Activated CD4-positive, alpha-beta memory T cell treated with anti-CD3 and anti-CD28 coated beads for 36 hours (primary cell): ENCODE measurements around the gene DNAJC10. TPM values are rescaled to one million over a fixed set of nuclear protein-coding genes. Genes with fewer than 3 reads are reported as not detected.
"Not testable (repeated sequence)": the region's sequence is repeated elsewhere in the genome, so short reads cannot be mapped to it uniquely, and the experiment has no call there.

Experiments
- CTCF ChIA-PET: fragments of 350-600 bp; sonication (Branson Sonifier 250); formaldehyde crosslinking; loops from one replicate; lab custom pipeline; 2021; ENCODE audit warnings: antibody characterized with exemption, inconsistent platforms; lab: Charles Lee
- POLR2A ChIA-PET: fragments of 350-600 bp; sonication (Branson Sonifier 250); formaldehyde crosslinking; loops from one replicate; lab custom pipeline; 2021; ENCODE audit warnings: antibody characterized with exemption; lab: Charles Lee
- DNase-seq: peaks from one replicate; pipeline ENCODE4 v3.0.0-alpha.2; 2020
- H3K27ac Mint-ChIP-seq: one replicate; pipeline ENCODE4 v1.8.0; 2021; ENCODE audit warnings: mixed read lengths
- H3K27me3 Mint-ChIP-seq: one replicate; pipeline ENCODE4 v1.8.0; 2021; ENCODE audit warnings: mixed read lengths
- H3K36me3 Mint-ChIP-seq: one replicate; pipeline ENCODE4 v1.8.0; 2021; ENCODE audit warnings: mixed read lengths
- H3K4me1 Mint-ChIP-seq: one replicate; pipeline ENCODE4 v1.8.0; 2021; ENCODE audit warnings: low read depth, mixed read lengths
- H3K4me3 Mint-ChIP-seq: one replicate; pipeline ENCODE4 v1.8.0; 2021; ENCODE audit warnings: mild to moderate bottlenecking, mixed read lengths
- H3K9me3 Mint-ChIP-seq: one replicate; pipeline ENCODE4 v1.8.0; 2021; ENCODE audit warnings: mixed read lengths
- intact Hi-C: fragments of 100-400 bp; cut with micrococcal nuclease; formaldehyde crosslinking; loops from one replicate; pipeline ENCODE4 v1.15.1; 2023
- total RNA-seq, 2 experiments: library from RNA; stranded (reverse); gene quantifications; one replicate each; pipeline ENCODE4 v1.2.3, GENCODE V29; 2021

Gene DNAJC10
- total RNA-seq, 2 experiments from 2014 or later: 59.0 to 63.6 TPM

DNA sequence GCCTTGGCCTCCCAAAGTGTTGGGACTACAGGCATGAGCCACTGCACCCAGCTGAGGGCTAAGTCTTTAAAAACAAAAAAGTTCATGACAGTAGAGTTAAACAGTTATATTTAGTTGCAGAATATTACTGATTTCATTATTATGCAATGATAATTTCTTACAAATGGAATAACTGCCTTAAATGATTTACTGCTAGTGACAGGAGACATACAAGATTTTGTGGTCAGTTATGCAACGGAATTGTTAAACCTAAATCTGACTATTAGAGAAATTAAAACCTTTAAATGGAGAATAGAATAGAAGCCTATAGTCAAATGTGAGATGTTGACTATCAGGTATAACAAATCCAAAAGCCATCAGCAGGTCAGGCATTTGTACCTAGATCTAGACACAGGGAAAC lies 10.3 kb upstream of the DNAJC10 start:
- ChIA-PET CTCF (no interaction called here), POLR2A (no interaction called here)
- H3K27ac Mint-ChIP-seq: no peak overlapping the region
- no peaks in the 10 kb centered on the region for H3K4me1 Mint-ChIP-seq
- DNase-seq: no peak
- no peaks in the 10 kb centered on the region for H3K9me3 Mint-ChIP-seq
- intact Hi-C loops: no loop called here
- H3K4me3 Mint-ChIP-seq: no peak overlapping the region
- no peaks in the 10 kb centered on the region for H3K36me3 Mint-ChIP-seq
- H3K27me3 Mint-ChIP-seq: peaks cover 18% of the 10 kb centered on the region

DNA sequence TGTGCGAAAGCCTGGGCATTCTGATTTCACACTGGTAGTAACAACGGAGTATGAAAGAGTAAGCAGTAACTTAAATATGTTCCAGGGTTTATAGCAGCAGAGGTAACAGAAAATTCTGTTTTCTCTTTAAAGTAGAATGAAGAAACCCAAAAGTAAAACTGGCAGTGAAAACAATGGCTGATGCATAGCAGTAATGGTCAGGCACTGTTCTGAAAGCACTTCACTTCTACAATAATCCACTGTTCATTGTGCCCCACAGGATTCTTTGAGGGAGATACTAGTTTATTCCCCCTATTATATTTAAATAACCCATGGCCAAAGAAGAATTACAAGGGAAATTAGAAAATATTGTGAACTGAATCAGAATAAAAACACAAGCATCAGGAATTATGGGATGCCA lies 9.3 kb upstream of the DNAJC10 start:
- ChIA-PET CTCF (no interaction called here), POLR2A (no interaction called here)
- H3K4me3 Mint-ChIP-seq: no peak overlapping the region
- H3K36me3 Mint-ChIP-seq: no peaks in the 10 kb centered on the region
- no peak overlapping the region for H3K27ac Mint-ChIP-seq
- H3K9me3 Mint-ChIP-seq: no peaks in the 10 kb centered on the region
- no peak for DNase-seq
- H3K27me3 Mint-ChIP-seq: peaks cover 21% of the 10 kb centered on the region
- intact Hi-C loops: no loop called here
- H3K4me1 Mint-ChIP-seq: no peaks in the 10 kb centered on the region

DNA sequence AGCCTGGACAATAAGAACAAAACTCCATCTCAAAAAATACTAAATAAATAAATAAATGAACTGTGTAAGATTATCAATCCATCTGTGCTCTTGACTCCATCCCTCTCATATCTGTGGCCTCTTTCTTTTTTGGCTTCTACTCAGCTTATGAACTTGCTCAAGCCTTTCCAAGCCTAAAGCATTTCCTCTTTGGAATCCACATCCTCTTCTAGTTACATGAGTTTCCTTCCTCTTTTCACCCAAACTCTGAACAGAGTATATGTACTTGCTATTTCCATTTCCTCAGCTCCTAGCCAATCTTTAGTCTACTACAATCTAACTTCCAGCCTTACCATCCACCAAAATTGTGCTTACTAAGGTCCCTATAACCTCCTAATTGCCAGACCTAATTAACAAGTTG lies 2.5 kb upstream of the DNAJC10 start:
- no peak for DNase-seq
- Mint-ChIP-seq H3K4me1 (no peaks in the 10 kb centered on the region), H3K9me3 (no peaks in the 10 kb centered on the region), H3K4me3 (no peak overlapping the region), H3K27me3 (peaks cover 5% of the 10 kb centered on the region), H3K27ac (no peak overlapping the region), H3K36me3 (peaks cover 2% of the 10 kb centered on the region)
- ChIA-PET CTCF (no interaction called here), POLR2A (no interaction called here)
- intact Hi-C loops: no loop called here

DNA sequence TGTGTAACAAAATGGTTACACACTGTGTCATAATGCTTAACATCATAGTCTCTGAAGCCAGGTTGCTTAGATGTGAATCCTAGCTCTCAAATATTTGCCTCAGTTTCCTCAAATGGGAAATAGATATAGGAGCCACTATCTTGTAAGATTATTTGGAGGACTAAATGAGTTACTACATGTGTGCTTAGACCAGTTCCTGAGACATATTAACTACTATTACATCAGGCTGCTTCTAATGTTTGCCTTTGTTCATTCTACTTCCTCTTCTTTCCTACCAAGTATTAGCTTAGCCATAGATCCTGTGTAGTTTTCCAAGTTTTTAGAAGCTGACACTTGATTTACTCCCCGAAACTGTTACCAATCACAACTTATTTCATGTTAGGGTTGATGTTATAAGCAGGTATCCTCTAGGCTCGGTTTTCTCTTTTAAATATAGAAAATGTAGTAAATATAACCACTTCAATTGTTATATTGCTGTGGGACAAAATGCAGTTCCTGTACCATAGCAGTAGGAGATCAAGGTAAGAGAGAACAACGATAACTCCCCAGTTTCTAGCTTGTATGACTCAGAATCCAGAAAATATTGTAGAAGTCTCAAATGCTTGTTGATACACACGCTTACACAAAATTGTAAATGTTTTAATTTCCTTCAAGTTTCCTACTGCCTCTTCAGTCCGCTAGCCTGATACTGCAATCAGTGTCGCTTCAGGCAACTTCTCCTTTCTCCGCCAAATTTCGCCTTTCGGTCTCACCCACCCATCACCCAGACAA lies 751 bp upstream of the DNAJC10 start:
- peaks cover 5% of the 10 kb centered on the region for H3K27me3 Mint-ChIP-seq
- intact Hi-C loops: loop anchor here (1.0 to 5.0 kb wide), 5 partner anchors 48 to 1733 kb away; partner anchors contain the start of genes ITPRID2, NUP35 and UBE2E3
- no peaks in the 10 kb centered on the region for H3K9me3 Mint-ChIP-seq
- POLR2A ChIA-PET: no interaction called here
- H3K4me1 Mint-ChIP-seq: no peaks in the 10 kb centered on the region
- H3K36me3 Mint-ChIP-seq: peaks cover 4% of the 10 kb centered on the region
- DNase-seq: no peak
- H3K27ac Mint-ChIP-seq: no peak overlapping the region
- CTCF ChIA-PET: interaction anchor here (1.3 to 2.0 kb wide), 2 partner anchors 49 to 52 kb away, joined by 3 to 11 read pairs; no protein-coding TSS in a partner anchor
- H3K4me3 Mint-ChIP-seq: no peak overlapping the region

DNA sequence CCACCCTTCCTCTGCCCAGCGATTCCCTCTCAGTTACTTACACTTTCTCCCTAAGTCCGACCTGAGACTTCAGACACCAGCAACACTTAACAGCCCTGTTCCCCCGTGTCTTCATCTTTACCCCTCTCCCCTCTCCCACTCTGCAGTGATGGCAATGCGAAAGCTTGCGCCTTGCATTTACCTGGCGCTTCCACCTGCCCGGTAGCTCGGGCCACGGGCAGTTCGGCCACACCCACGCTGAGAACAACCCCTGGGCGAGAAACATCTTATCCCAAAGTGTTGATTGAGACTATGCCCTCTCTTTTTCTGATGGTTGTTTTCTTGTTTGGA lies 558 bp downstream of the DNAJC10 start:
- H3K27ac Mint-ChIP-seq: no peak overlapping the region
- H3K27me3 Mint-ChIP-seq: no peaks in the 10 kb centered on the region
- H3K4me1 Mint-ChIP-seq: no peaks in the 10 kb centered on the region
- intact Hi-C loops: loop anchor here (2.0 to 5.0 kb wide), 5 partner anchors 64 to 1734 kb away; partner anchors contain the start of genes ITPRID2, NCKAP1 and UBE2E3
- ChIA-PET POLR2A (interaction anchor here (1.1 kb wide), 1 partner anchor 32 kb away, joined by 3 read pairs; no protein-coding TSS in a partner anchor), CTCF (interaction anchor here (1.2 to 2.0 kb wide), 3 partner anchors 50 to 263 kb away, joined by 3 to 11 read pairs (median 3); no protein-coding TSS in a partner anchor)
- H3K36me3 Mint-ChIP-seq: peaks cover 8% of the 10 kb centered on the region
- H3K4me3 Mint-ChIP-seq: no peak overlapping the region
- no peak for DNase-seq
- no peaks in the 10 kb centered on the region for H3K9me3 Mint-ChIP-seq

DNA sequence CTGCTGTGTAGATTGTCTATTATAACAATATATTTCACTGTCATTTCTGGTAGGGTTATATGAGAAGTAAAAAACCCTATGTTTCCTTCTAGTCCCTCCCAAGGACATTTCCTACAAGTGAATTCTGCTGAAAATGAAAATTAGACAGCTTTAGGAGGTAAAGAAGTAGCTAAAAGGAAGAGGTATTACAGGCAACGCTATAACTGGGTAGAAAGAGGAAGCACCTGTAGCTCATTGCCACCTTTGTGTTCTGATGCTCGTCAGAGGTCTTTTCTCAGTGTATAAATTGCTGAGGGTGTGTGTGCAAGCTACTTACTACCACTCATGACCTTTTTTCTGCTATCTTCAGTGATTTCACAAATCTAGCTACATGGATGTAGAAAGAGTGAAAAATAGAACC lies 1.4 kb downstream of the DNAJC10 start:
- CTCF ChIA-PET: interaction anchor here (1.2 to 1.7 kb wide), 2 partner anchors 51 to 263 kb away, joined by 3 to 4 read pairs; no protein-coding TSS in a partner anchor
- no peaks in the 10 kb centered on the region for H3K4me1 Mint-ChIP-seq
- no peaks in the 10 kb centered on the region for H3K9me3 Mint-ChIP-seq
- H3K27me3 Mint-ChIP-seq: no peaks in the 10 kb centered on the region
- no peak overlapping the region for H3K27ac Mint-ChIP-seq
- POLR2A ChIA-PET: no interaction called here
- DNase-seq: no peak
- H3K36me3 Mint-ChIP-seq: peaks cover 8% of the 10 kb centered on the region
- intact Hi-C loops: loop anchor here (2.0 to 5.0 kb wide), 5 partner anchors 65 to 1735 kb away; partner anchors contain the start of genes ITPRID2, NCKAP1 and UBE2E3
- H3K4me3 Mint-ChIP-seq: no peak overlapping the region

DNA sequence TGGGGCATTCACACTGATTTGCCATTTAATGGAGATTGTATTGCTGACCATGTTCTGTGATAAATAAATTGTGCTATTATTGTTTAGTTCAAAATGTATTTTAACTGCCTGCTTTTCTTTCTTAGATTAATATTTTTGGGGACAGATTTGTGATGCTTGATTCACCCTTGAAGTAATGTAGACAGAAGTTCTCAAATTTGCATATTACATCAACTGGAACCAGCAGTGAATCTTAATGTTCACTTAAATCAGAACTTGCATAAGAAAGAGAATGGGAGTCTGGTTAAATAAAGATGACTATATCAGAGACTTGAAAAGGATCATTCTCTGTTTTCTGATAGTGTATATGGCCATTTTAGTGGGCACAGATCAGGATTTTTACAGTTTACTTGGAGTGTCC lies 1.8 kb downstream of the DNAJC10 start:
- H3K9me3 Mint-ChIP-seq: no peaks in the 10 kb centered on the region
- H3K4me1 Mint-ChIP-seq: no peaks in the 10 kb centered on the region
- CTCF ChIA-PET: interaction anchor here (1.7 kb wide), 1 partner anchor 51 kb away, joined by 4 read pairs; no protein-coding TSS in a partner anchor
- H3K36me3 Mint-ChIP-seq: peaks cover 8% of the 10 kb centered on the region
- no peak overlapping the region for H3K4me3 Mint-ChIP-seq
- no peaks in the 10 kb centered on the region for H3K27me3 Mint-ChIP-seq
- H3K27ac Mint-ChIP-seq: no peak overlapping the region
- DNase-seq: no peak
- POLR2A ChIA-PET: no interaction called here
- intact Hi-C loops: loop anchor here (2.0 to 5.0 kb wide), 5 partner anchors 65 to 1736 kb away; partner anchors contain the start of genes ITPRID2, NCKAP1 and UBE2E3

DNA sequence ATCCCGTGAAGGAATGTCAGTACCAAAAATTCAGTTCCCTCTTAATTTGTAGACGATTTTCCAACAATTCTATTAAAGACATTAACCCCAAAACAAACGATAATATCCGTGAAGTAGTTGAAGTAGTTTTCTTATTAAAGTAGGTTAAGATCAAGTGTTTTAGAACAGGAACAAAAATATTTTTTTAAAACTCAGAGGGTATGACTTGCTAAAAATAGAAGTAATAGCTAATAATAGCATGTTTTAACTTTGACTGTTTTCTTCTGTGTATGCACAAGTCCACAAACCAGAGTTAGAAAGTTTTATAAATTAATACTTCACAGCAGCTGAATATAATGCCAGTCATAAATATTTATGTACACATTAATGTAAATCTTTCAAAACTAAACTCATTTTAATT lies 2.4 kb downstream of the DNAJC10 start:
- Mint-ChIP-seq H3K4me3 (no peak overlapping the region), H3K27me3 (no peaks in the 10 kb centered on the region), H3K9me3 (no peaks in the 10 kb centered on the region), H3K4me1 (no peaks in the 10 kb centered on the region), H3K36me3 (peaks cover 12% of the 10 kb centered on the region), H3K27ac (no peak overlapping the region)
- POLR2A ChIA-PET: no interaction called here
- CTCF ChIA-PET: interaction anchor here (1.7 kb wide), 1 partner anchor 52 kb away, joined by 4 read pairs; no protein-coding TSS in a partner anchor
- no peak for DNase-seq
- intact Hi-C loops: loop anchor here (5.0 kb wide), 3 partner anchors 531 to 1736 kb away; partner anchors contain the start of genes ITPRID2 and UBE2E3

DNA sequence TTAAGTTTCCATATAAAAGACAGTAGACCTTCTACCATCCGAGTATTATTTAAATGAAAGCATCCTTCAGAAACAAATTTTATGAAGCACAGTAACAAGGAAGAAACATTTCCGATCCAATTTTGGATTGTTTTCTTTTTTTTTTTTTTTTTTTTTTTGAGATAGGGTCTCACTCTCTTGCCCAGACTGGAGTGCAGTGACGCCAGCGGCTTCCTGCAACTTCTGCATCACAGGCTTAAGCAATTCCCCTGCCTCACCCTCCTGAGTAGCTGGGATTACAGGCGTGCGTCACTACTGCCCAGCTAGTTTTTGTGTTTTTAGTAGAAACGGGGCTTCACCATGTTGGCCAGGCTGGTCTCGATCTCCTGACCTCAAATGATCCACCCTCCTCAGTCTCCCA lies 3.1 kb downstream of the DNAJC10 start:
- not testable (repeated sequence) for H3K27me3 Mint-ChIP-seq

DNA sequence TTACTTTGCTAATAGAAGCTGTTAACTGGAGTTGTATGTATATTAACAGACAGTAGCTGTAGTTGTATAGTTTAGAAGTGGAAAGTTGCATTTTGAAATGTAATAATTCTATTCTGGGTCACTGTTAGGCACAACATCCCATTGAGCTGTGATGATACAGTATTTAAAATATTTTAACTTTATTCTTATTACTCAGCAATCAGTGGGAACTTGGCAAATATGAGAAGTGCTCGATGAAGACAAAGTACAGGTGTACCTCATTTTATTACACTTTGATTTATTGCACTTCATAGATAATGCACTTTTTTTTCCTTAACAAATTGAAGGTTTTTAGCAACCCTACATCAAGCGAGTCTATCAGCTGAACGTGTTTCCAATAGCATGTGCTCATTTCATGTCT lies 8.6 kb downstream of the DNAJC10 start:
- peaks cover 3% of the 10 kb centered on the region for H3K4me1 Mint-ChIP-seq
- no peaks in the 10 kb centered on the region for H3K27me3 Mint-ChIP-seq
- no peak for DNase-seq
- intact Hi-C loops: no loop called here
- no peak overlapping the region for H3K4me3 Mint-ChIP-seq
- peaks cover 29% of the 10 kb centered on the region for H3K36me3 Mint-ChIP-seq
- CTCF ChIA-PET: no interaction called here
- POLR2A ChIA-PET: no interaction called here
- H3K27ac Mint-ChIP-seq: no peak overlapping the region
- H3K9me3 Mint-ChIP-seq: no peaks in the 10 kb centered on the region

More for the DNA sequence above, 3.1 kb downstream of the DNAJC10 start:
- H3K4me3 Mint-ChIP-seq, H3K27ac Mint-ChIP-seq, H3K9me3 Mint-ChIP-seq, H3K4me1 Mint-ChIP-seq, DNase-seq, POLR2A ChIA-PET, CTCF ChIA-PET: not testable (repeated sequence)
- H3K36me3 Mint-ChIP-seq: peaks cover 14% of the 10 kb centered on the region
- intact Hi-C loops: loop anchor here (5.0 kb wide), 3 partner anchors 532 to 1737 kb away; partner anchors contain the start of genes ITPRID2 and UBE2E3

DNA sequence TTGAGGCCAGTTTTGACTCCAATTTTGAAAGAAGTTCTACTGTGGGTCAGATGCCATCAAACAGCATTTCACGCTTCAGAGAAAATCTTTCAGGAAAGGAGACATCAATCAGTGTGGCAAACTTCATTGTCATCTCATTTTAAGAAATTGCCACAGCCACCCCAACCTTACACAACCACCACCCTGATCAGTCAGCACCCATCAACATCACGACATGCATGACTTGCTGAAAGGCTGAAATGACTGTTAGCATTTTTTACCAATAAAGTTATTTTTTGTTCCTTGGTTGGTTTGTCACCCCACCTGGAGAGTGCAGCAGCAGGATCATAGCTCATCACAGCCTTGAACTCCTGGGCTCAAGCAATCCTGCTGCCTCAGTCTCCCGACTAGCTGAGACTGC lies 10.4 kb downstream of the DNAJC10 start:
- H3K9me3 Mint-ChIP-seq: no peaks in the 10 kb centered on the region
- DNase-seq: no peak
- ChIA-PET POLR2A (no interaction called here), CTCF (no interaction called here)
- intact Hi-C loops: no loop called here
- H3K27ac Mint-ChIP-seq: no peak overlapping the region
- H3K36me3 Mint-ChIP-seq: peaks cover 35% of the 10 kb centered on the region
- H3K4me3 Mint-ChIP-seq: no peak overlapping the region
- H3K4me1 Mint-ChIP-seq: peaks cover 3% of the 10 kb centered on the region
- H3K27me3 Mint-ChIP-seq: no peaks in the 10 kb centered on the region

DNA sequence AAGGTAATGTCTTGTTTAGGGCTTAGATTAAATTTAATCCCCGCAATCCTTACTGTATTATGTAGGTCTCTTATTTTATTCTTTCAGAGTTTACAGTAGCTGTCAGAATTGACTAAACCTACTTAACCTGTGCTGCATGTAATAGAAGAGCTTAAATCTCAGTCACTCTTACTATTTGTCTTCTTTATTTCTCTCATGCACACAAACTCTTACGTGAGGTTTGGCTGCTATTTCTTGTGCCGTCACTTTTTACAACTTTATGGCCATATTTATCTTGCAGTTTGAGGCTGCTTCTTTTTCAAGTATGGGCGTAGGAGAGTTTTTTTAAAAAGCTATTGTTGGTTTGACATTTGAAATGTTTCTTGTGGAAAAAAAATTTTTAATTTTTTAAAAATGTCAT lies 12.0 kb downstream of the DNAJC10 start:
- ChIA-PET POLR2A (no interaction called here), CTCF (no interaction called here)
- Mint-ChIP-seq H3K4me3 (no peak overlapping the region), H3K27me3 (no peaks in the 10 kb centered on the region), H3K4me1 (peaks cover 3% of the 10 kb centered on the region), H3K36me3 (peaks cover 48% of the 10 kb centered on the region), H3K9me3 (no peaks in the 10 kb centered on the region), H3K27ac (no peak overlapping the region)
- intact Hi-C loops: no loop called here
- DNase-seq: no peak
